Measurements from ENCODE around the gene ELL. TPM values are rescaled to one million over a fixed set of nuclear protein-coding genes. Genes with fewer than 3 reads are reported as not detected.

Gene ELL
- total RNA-seq (2014; rRNA removed) (21.0 and 30.6 TPM in 2 replicates), Bru-seq, nascent RNA (percentile 72 among the genes with signal in this experiment), BruChase-seq, experiment 1, labeled RNA remaining after a 6-hour chase (percentile 73 among the genes with signal in this experiment), BruChase-seq, experiment 2, labeled RNA remaining after a 2-hour chase (percentile 76 among the genes with signal in this experiment)
- long read RNA-seq, full-length matches to known transcripts, result 20 of 60 reads
- long read RNA-seq, partial matches to known transcripts, result 28 of 60 reads
- long read RNA-seq, other reads (novel, unspliced or antisense), result 12 of 60 reads

- ATAC-seq, result peak; percentile 1
- Histone ChIP-seq H3K27me3 (ENCODE audit: low read length) (no peaks in the 10 kb centered on the region), H3K4me2 (ENCODE audit: low read length) (peak within 1 kb of the TSS; percentile 93), H3K27ac (ENCODE audit: low read length) (peak within 1 kb of the TSS; percentile 90), H3K9ac (ENCODE audit: low read length) (peak within 1 kb of the TSS; percentile 96), H3K4me3 (ENCODE audit: low read length) (peak within 1 kb of the TSS; percentile 100), H3K79me2 (ENCODE audit: low read length) (peaks cover 47% of the 10 kb centered on the region), H3K9me2 (replicated peaks; ENCODE audit: low read length) (no peaks in the 10 kb centered on the region), H3K9me3 (ENCODE audit: low read length) (no peaks in the 10 kb centered on the region), H3K4me1 (ENCODE audit: insufficient read depth, low read length) (peaks cover 26% of the 10 kb centered on the region), H4K20me1 (ENCODE audit: low read length) (peaks cover 34% of the 10 kb centered on the region), H2AFZ (ENCODE audit: low read length) (peak within 1 kb of the TSS; percentile 72), H3K36me3 (ENCODE audit: low read depth, low read length) (no peaks in the 10 kb centered on the region), H3F3A (ENCODE audit: low read length, unreplicated experiment) (no peaks in the 10 kb centered on the region)
- no TSS peak for BruUV-seq (replicated peaks)
- ChIA-PET CTCF (interaction anchor here (0.6 kb wide), 1 partner anchor 72 kb away, joined by 4 read pairs; no protein-coding TSS in a partner anchor), POLR2A (ENCODE audit: unreplicated experiment) (interaction anchor here (1.4 kb wide), 1 partner anchor 36 kb away, joined by 10 read pairs; the partner anchor contains the start of gene KXD1)
- no peak for TF ChIP-seq EZH2phosphoT487 (IDR thresholded peaks at IDR 0.05; ENCODE audit: borderline replicate concordance, low read length)
- no peak for TF ChIP-seq CTCF (conservative IDR thresholded peaks at IDR 0.05; ENCODE audit: low read depth, low read length)
- TF ChIP-seq EZH2 (IDR thresholded peaks at IDR 0.05; ENCODE audit: low read length, unreplicated experiment), result no peak
- intact Hi-C loops (cut with micrococcal nuclease), result loop anchor here (5.0 kb wide), 3 partner anchors 36 to 116 kb away; partner anchors contain the start of genes KLHL26 and KXD1
- DNase-seq, result no peak
These were observed at the start of gene ELL for GRCh38 chr19:18521692-18522123. ELL (minus strand) TSS chr19:18522070; CDS start chr19:18522055, 15 bp downstream.

DNA sequence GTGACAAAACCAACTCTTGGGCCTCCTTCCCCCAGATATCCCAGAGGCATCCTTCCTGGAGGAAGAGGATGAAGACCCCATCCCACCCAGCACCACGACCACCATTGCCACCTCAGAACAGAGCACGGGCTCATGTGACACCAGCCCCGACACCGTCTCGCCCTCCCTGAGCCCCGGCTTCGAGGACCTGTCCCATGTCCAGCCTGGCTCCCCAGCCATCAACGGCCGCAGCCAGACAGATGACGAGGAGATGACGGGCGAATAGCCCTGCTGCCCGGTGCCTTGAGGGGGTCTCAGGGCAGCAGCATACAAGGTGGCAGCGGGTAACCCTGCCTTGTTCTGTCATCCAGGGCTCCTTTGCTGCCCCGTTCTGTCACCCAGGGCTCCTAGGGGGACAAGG, 46.5 kb upstream of the ELL start:
- H3K9ac ChIP-seq (ENCODE audit: low read length), result no peak overlapping the region
- peaks cover 15% of the 10 kb centered on the region for H4K20me1 ChIP-seq (ENCODE audit: low read length)
- ChIA-PET CTCF (no interaction called here), POLR2A (ENCODE audit: unreplicated experiment) (no interaction called here)
- no peaks in the 10 kb centered on the region for H3K9me3 ChIP-seq (ENCODE audit: low read length)
- H3K4me3 ChIP-seq (ENCODE audit: low read length), result no peak overlapping the region
- H3K9me2 ChIP-seq (replicated peaks; ENCODE audit: low read length), result no peaks in the 10 kb centered on the region
- H3K27ac ChIP-seq (ENCODE audit: low read length), result no peak overlapping the region
- intact Hi-C loops (cut with micrococcal nuclease), result no loop called here
- H3K36me3 ChIP-seq (ENCODE audit: low read depth, low read length), result peaks cover 14% of the 10 kb centered on the region
- no peak for ATAC-seq
- H2AFZ ChIP-seq (ENCODE audit: low read length), result no peak overlapping the region
- H3K27me3 ChIP-seq (ENCODE audit: low read length), result no peaks in the 10 kb centered on the region
- H3K4me2 ChIP-seq (ENCODE audit: low read length), result no peak overlapping the region
- H3K79me2 ChIP-seq (ENCODE audit: low read length), result peaks cover 17% of the 10 kb centered on the region
- peaks cover 12% of the 10 kb centered on the region for H3K4me1 ChIP-seq (ENCODE audit: insufficient read depth, low read length)
- no peak for DNase-seq
- no TSS peak for BruUV-seq (replicated peaks)
- no peak for TF ChIP-seq CTCF (conservative IDR thresholded peaks at IDR 0.05; ENCODE audit: low read depth, low read length)
- TF ChIP-seq EZH2 (IDR thresholded peaks at IDR 0.05; ENCODE audit: low read length, unreplicated experiment), result no peak
- no peak for TF ChIP-seq EZH2phosphoT487 (IDR thresholded peaks at IDR 0.05; ENCODE audit: borderline replicate concordance, low read length)
- H3F3A ChIP-seq (ENCODE audit: low read length, unreplicated experiment), result no peaks in the 10 kb centered on the region

GRCh38 chr19:18566953-18567352, 45.1 kb upstream of the ELL start:
- Histone ChIP-seq H3K9me3 (ENCODE audit: low read length) (no peaks in the 10 kb centered on the region), H3K9me2 (replicated peaks; ENCODE audit: low read length) (no peaks in the 10 kb centered on the region), H2AFZ (ENCODE audit: low read length) (no peak overlapping the region), H3K4me1 (ENCODE audit: insufficient read depth, low read length) (0 out of 2 replicates have a peak, but pooled peaks cover 4% of the 10 kb centered on the region), H3K4me2 (ENCODE audit: low read length) (no peak overlapping the region), H3K79me2 (ENCODE audit: low read length) (peaks cover 3% of the 10 kb centered on the region), H3K27ac (ENCODE audit: low read length) (no peak overlapping the region), H3F3A (ENCODE audit: low read length, unreplicated experiment) (no peaks in the 10 kb centered on the region), H3K4me3 (ENCODE audit: low read length) (no peak overlapping the region), H3K9ac (ENCODE audit: low read length) (no peak overlapping the region), H4K20me1 (ENCODE audit: low read length) (peaks cover 1% of the 10 kb centered on the region; the same call in 1 of the 2 replicates), H3K36me3 (ENCODE audit: low read depth, low read length) (peaks cover 10% of the 10 kb centered on the region; the same call in 1 of the 2 replicates), H3K27me3 (ENCODE audit: low read length) (no peaks in the 10 kb centered on the region)
- intact Hi-C loops (cut with micrococcal nuclease), result no loop called here
- TF ChIP-seq CTCF (conservative IDR thresholded peaks at IDR 0.05; ENCODE audit: low read depth, low read length) (no peak), EZH2phosphoT487 (IDR thresholded peaks at IDR 0.05; ENCODE audit: borderline replicate concordance, low read length) (no peak), EZH2 (IDR thresholded peaks at IDR 0.05; ENCODE audit: low read length, unreplicated experiment) (no peak)
- DNase-seq, result no peak
- BruUV-seq (replicated peaks), result no TSS peak
- ATAC-seq, result no peak
- ChIA-PET CTCF (no interaction called here), POLR2A (ENCODE audit: unreplicated experiment) (no interaction called here)

Data from PC-3 (cell line).